Kidney glomerular epithelial cell (primary cell): ENCODE measurements around the gene IL4.

ENCODE experiments used
- DNase-seq: peaks from one replicate; lab custom pipeline; 2025; lab: John Stamatoyannopoulos, UW

IL4 gene

GRCh38 chr5:132695956-132696355 lies 22.2 kb downstream of the IL4 start:
- DNase-seq = no peak

- DNase-seq = peak; percentile 43
Observed at GRCh38 chr5:132704875-132705274, 31.1 kb downstream of the IL4 start.

GRCh38 chr5:132708645-132709044 lies 34.9 kb downstream of the IL4 start:
- no peak for DNase-seq

- peak; percentile 11 for DNase-seq
Observed at GRCh38 chr5:132714456-132715307, 40.9 kb downstream of the IL4 start.

- DNase-seq = no peak
Observed at GRCh38 chr5:132718544-132719312, 44.9 kb downstream of the IL4 start.

- DNase-seq = no peak
Observed at GRCh38 chr5:132725745-132726144, 52.0 kb downstream of the IL4 start.

- DNase-seq = no peak
Observed at GRCh38 chr5:132729896-132730295, 56.1 kb downstream of the IL4 start.
